HepG2 (cell line): ENCODE measurements around the gene DNAJC12. TPM values are rescaled to one million over a fixed set of nuclear protein-coding genes. Genes with fewer than 3 reads are reported as not detected.

Experiments used
- ATF7 ChIP-seq, 2 experiments: fragments of 450-650 bp in 1 of 2; sonication (generic) in 1 of 2; formaldehyde crosslinking in 1 of 2; IDR thresholded peaks; 2 replicates each; pipeline versions ENCODE4 v1.4.0 to v1.6.1; 2016 to 2020; ENCODE audit warnings: antibody characterized with exemption in 1 of 2, mild to moderate bottlenecking in 1 of 2, missing genetic modification reagents in 1 of 2
- FOSL1 ChIP-seq: sonication (generic); formaldehyde crosslinking; IDR thresholded peaks from 2 replicates; pipeline ENCODE4 v1.9.0; 2021; ENCODE audit warnings: missing genetic modification reagents, borderline replicate concordance
- KAT7 ChIP-seq: IDR thresholded peaks from 2 replicates; pipeline ENCODE4 v1.6.1; 2018; ENCODE audit warnings: borderline replicate concordance, missing compliant biosample characterization
- MXI1 ChIP-seq: IDR thresholded peaks from 3 replicates; pipeline ENCODE4 v1.6.1; 2012; ENCODE audit warnings: low read depth, low read length, inconsistent platforms, borderline replicate concordance
- NFE2L1 ChIP-seq: sonication (generic); formaldehyde crosslinking; IDR thresholded peaks from 2 replicates; pipeline ENCODE4 v1.4.0; 2020; ENCODE audit warnings: missing genetic modification reagents, mild to moderate bottlenecking, borderline replicate concordance
- NFKB2 ChIP-seq: sonication (generic); formaldehyde crosslinking; IDR thresholded peaks from 2 replicates; pipeline ENCODE4 v1.4.0; 2020; ENCODE audit warnings: missing genetic modification reagents, borderline replicate concordance
- NONO ChIP-seq, 2 experiments: fragments of 450-650 bp in 1 of 2; sonication (generic) in 1 of 2; formaldehyde crosslinking in 1 of 2; IDR thresholded peaks in 1 of 2; conservative IDR thresholded peaks in 1 of 2; 2 replicates each; pipeline versions ENCODE4 v1.6.1 to v1.8.0; 2017 to 2022; ENCODE audit warnings: mild to moderate bottlenecking in 1 of 2, missing genetic modification reagents in 1 of 2, moderate library complexity in 1 of 2
- SIN3A ChIP-seq: IDR thresholded peaks from 2 replicates; pipeline ENCODE4 v1.6.1; 2011; ENCODE audit warnings: low read depth, mild to moderate bottlenecking, control low read depth, low read length, borderline replicate concordance
- SMC3 ChIP-seq: IDR thresholded peaks from 2 replicates; pipeline ENCODE4 v1.6.1; 2011; ENCODE audit warnings: low read length, improper control_type of control experiment
- SNAI1 ChIP-seq: sonication (generic); formaldehyde crosslinking; IDR thresholded peaks from 2 replicates; pipeline ENCODE4 v1.5.0; 2020; ENCODE audit warnings: mild to moderate bottlenecking, missing genetic modification reagents, borderline replicate concordance
- ZNF143 ChIP-seq: sonication (generic); formaldehyde crosslinking; IDR thresholded peaks from 2 replicates; pipeline ENCODE4 v1.4.0; 2020; ENCODE audit warnings: missing genetic modification reagents
- ZNF333 ChIP-seq: sonication (generic); formaldehyde crosslinking; IDR thresholded peaks from 2 replicates; pipeline ENCODE4 v1.4.0; 2020; ENCODE audit warnings: mild to moderate bottlenecking, missing genetic modification reagents, borderline replicate concordance
- ZNF383 ChIP-seq: sonication (generic); formaldehyde crosslinking; IDR thresholded peaks from 2 replicates; pipeline ENCODE4 v1.4.0; 2020; ENCODE audit warnings: missing genetic modification reagents, mild to moderate bottlenecking, borderline replicate concordance
- ZNF558 ChIP-seq: sonication (generic); formaldehyde crosslinking; IDR thresholded peaks from 2 replicates; pipeline ENCODE4 v1.9.0; 2022; ENCODE audit warnings: mild to moderate bottlenecking, missing genetic modification reagents, borderline replicate concordance
- ZNF7 ChIP-seq: IDR thresholded peaks from 2 replicates; pipeline ENCODE4 v1.6.1; 2016; ENCODE audit warnings: missing biosample characterization, missing genetic modification reagents
- ZNF709 ChIP-seq: sonication (generic); formaldehyde crosslinking; IDR thresholded peaks from 2 replicates; pipeline ENCODE4 v1.5.0; 2020; ENCODE audit warnings: mild to moderate bottlenecking, missing genetic modification reagents
- polyA plus RNA-seq, 8 experiments: library from polyadenylated mRNA; depleted of rRNA in 3 of 8; stranded (reverse) in 7 of 8; unstranded in 1 of 8; fragments of >200 nt; fragmentation: Illumina TruSeq in 4 of 8; extraction: Trizol in 4 of 8; gene quantifications; 2 replicates each; pipeline versions ENCODE4 v1.2.1 to v1.2.3, GENCODE V29; 2011 to 2016; ENCODE audit warnings: low read depth in 4 of 8, missing spikeins in 1 of 8, mixed read lengths in 1 of 8; ENCODE audit not compliant: insufficient read depth in 1 of 8
- total RNA-seq, 5 experiments: library from RNA; depleted of rRNA; stranded (reverse); fragments of >200 nt; fragmentation: Illumina TruSeq; extraction: Trizol; gene quantifications; 2 replicates each; pipeline ENCODE4 v1.2.3, GENCODE V29; 2016; ENCODE audit warnings: low read depth in 1 of 5
- TF ChIP-seq, protein P1 (sequence below): sonication (generic); formaldehyde crosslinking; IDR thresholded peaks from 2 replicates; pipeline ENCODE4 v1.4.0; 2020; ENCODE audit warnings: missing genetic modification reagents
- TF ChIP-seq, protein P2 (sequence below): sonication (generic); formaldehyde crosslinking; IDR thresholded peaks from 2 replicates; pipeline ENCODE4 v1.5.0; 2020; ENCODE audit warnings: missing genetic modification reagents
- TF ChIP-seq, protein P3 (sequence below), 2 experiments: sonication (generic) in 1 of 2; formaldehyde crosslinking in 1 of 2; IDR thresholded peaks; 2 replicates each; pipeline versions ENCODE4 v1.6.1 to v1.9.0; 2014 to 2022; ENCODE audit warnings: antibody characterized with exemption in 1 of 2, borderline replicate concordance in 1 of 2, inconsistent platforms in 1 of 2, low read depth in 1 of 2, missing genetic modification reagents in 1 of 2
- TF ChIP-seq, protein P4 (sequence below): sonication (generic); formaldehyde crosslinking; IDR thresholded peaks from 2 replicates; pipeline ENCODE4 v1.4.0; 2020; ENCODE audit warnings: missing genetic modification reagents

Gene DNAJC12
- total and polyA plus RNA-seq, 2 of the 13 experiments (the other 11 are each of a cell fraction or from before 2014, with no cell fraction given), result 11.6 to 43.9 TPM

DNA sequence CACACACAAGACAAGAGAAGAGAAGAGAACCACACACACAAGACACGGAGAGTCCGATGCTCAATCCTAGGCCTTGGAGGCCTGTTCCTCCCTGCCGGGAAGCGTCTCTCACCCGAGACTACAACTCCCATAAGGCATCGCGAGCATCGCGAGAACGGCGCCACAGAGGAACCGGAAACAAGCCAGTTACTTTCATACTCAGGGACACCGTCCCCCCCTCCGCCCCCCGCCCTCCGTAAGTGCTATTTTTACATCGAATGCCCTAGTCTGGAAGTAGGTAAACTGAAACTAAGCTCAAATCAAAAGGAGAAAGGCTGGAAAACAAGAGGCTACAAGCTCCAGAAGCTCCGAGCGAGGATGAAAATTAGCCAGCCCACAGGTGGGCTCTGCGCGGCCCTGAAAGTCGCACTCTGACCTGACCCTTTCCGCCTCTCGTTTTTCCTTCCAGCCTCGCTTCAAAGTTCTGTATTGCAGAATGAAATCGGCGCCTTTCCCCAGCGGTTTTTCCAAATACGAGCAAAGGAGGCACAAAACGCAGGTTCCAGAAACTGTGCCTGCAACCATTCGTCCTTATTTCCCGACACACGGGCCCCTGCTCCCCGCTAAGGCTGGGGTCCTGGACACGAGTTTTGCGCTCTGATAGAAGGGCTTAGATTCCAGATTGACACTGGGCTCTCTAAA is 11.5 kb upstream of the DNAJC12 start (continued):
- TF ChIP-seq, protein P1, sequence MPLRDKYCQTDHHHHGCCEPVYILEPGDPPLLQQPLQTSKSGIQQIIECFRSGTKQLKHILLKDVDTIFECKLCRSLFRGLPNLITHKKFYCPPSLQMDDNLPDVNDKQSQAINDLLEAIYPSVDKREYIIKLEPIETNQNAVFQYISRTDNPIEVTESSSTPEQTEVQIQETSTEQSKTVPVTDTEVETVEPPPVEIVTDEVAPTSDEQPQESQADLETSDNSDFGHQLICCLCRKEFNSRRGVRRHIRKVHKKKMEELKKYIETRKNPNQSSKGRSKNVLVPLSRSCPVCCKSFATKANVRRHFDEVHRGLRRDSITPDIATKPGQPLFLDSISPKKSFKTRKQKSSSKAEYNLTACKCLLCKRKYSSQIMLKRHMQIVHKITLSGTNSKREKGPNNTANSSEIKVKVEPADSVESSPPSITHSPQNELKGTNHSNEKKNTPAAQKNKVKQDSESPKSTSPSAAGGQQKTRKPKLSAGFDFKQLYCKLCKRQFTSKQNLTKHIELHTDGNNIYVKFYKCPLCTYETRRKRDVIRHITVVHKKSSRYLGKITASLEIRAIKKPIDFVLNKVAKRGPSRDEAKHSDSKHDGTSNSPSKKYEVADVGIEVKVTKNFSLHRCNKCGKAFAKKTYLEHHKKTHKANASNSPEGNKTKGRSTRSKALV (CRISPR knock-in tag), result no peak
- no peak for TF ChIP-seq FOSL1 (CRISPR knock-in tag)
- TF ChIP-seq, protein P2, sequence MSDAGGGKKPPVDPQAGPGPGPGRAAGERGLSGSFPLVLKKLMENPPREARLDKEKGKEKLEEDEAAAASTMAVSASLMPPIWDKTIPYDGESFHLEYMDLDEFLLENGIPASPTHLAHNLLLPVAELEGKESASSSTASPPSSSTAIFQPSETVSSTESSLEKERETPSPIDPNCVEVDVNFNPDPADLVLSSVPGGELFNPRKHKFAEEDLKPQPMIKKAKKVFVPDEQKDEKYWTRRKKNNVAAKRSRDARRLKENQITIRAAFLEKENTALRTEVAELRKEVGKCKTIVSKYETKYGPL, result no peak
- no peak for TF ChIP-seq NFE2L1 (CRISPR knock-in tag)
- TF ChIP-seq ATF7 (IDR thresholded peaks at IDR 0.05), result no peak
- TF ChIP-seq ATF7 (CRISPR knock-in tag; IDR thresholded peaks at IDR 0.05), result no peak
- no peak for TF ChIP-seq SMC3
- no peak for TF ChIP-seq SIN3A
- peak; percentile 55; the same call in 2 of the 3 replicates for TF ChIP-seq MXI1
- TF ChIP-seq KAT7 (CRISPR knock-in tag), result peak; percentile 52; the same call in 1 of the 2 replicates
- peak; percentile 71; the same call in 1 of the 2 replicates for TF ChIP-seq SNAI1 (CRISPR knock-in tag)
- no peak for TF ChIP-seq ZNF383 (CRISPR knock-in tag)
- TF ChIP-seq, protein P3, sequence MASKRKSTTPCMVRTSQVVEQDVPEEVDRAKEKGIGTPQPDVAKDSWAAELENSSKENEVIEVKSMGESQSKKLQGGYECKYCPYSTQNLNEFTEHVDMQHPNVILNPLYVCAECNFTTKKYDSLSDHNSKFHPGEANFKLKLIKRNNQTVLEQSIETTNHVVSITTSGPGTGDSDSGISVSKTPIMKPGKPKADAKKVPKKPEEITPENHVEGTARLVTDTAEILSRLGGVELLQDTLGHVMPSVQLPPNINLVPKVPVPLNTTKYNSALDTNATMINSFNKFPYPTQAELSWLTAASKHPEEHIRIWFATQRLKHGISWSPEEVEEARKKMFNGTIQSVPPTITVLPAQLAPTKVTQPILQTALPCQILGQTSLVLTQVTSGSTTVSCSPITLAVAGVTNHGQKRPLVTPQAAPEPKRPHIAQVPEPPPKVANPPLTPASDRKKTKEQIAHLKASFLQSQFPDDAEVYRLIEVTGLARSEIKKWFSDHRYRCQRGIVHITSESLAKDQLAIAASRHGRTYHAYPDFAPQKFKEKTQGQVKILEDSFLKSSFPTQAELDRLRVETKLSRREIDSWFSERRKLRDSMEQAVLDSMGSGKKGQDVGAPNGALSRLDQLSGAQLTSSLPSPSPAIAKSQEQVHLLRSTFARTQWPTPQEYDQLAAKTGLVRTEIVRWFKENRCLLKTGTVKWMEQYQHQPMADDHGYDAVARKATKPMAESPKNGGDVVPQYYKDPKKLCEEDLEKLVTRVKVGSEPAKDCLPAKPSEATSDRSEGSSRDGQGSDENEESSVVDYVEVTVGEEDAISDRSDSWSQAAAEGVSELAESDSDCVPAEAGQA (IDR thresholded peaks at IDR 0.05; ENCODE audit: low read depth), result no peak
- TF ChIP-seq, protein P3 (CRISPR knock-in tag; IDR thresholded peaks at IDR 0.05; ENCODE audit: borderline replicate concordance), result no peak
- TF ChIP-seq ZNF558 (CRISPR knock-in tag), result no peak
- no peak for TF ChIP-seq ZNF7
- no peak for TF ChIP-seq NONO (IDR thresholded peaks at IDR 0.05)
- TF ChIP-seq NONO (CRISPR knock-in tag; conservative IDR thresholded peaks at IDR 0.05), result no peak; the same call in 1 of the 2 replicates
- TF ChIP-seq, protein P4, sequence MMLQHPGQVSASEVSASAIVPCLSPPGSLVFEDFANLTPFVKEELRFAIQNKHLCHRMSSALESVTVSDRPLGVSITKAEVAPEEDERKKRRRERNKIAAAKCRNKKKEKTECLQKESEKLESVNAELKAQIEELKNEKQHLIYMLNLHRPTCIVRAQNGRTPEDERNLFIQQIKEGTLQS (CRISPR knock-in tag), result no peak
- TF ChIP-seq NFKB2 (CRISPR knock-in tag), result no peak
- TF ChIP-seq ZNF709 (CRISPR knock-in tag), result peak; percentile 65
- peak; percentile 96 for TF ChIP-seq ZNF143
- peak; percentile 59; the same call in 1 of the 2 replicates for TF ChIP-seq ZNF333 (CRISPR knock-in tag)
